DOHH2 (cell line): ENCODE results near the gene GRM4.

ENCODE experiments used
- EZH2phosphoT487 ChIP-seq: fragments of 200-600 bp; sonication (generic); IDR thresholded peaks from 2 replicates; pipeline ENCODE4 v1.6.1; 2017; ENCODE audit warnings: borderline replicate concordance, mild to moderate bottlenecking, antibody characterized with exemption, low read length, moderate library complexity, mixed read lengths
- TF ChIP-seq, protein P1 (sequence below): fragments of 200-600 bp; sonication (generic); IDR thresholded peaks from one replicate; pipeline ENCODE4 v1.5.1; 2014; ENCODE audit warnings: antibody characterized with exemption, mild to moderate bottlenecking, low read depth, low read length; ENCODE audit not compliant: poor library complexity, severe bottlenecking

DNA sequence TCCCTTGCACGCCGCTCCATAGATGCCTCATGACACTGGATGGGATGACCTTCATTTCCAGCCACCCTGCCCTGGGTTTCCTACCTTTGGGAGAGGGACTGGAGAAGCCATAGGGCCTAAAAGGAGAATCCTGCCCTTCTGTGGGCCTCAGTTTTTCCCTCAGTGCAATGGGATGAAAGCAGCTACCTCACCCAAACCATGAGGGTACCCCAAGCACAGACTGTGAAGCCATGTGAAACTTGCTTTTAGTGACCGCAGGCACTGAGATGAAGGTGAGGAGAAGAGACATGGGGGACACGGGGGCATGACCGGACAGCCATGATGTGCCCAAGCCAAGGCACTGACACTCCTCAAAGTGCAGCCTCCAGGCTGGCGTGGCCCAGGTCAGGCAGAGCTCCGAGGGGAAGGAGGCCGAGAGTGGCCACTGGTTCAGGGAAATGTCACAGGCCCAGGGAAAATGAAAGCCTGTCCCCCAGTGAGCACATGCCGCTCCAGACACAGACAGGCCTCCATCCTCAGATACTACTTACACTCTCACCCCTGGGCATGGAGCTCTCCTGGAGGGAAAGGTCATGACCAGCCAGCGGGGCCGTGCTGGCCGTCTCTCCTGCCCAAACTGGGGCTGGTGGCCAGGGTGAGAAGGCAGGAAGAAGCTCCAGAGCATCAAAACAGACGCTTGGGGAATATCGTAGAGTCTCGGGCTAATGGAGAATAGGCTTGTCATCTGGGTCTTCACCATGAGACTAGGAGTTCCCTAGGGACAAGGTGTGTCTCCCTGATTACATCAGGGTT lies 116.2 kb downstream of the GRM4 start:
- TF ChIP-seq, protein P1, sequence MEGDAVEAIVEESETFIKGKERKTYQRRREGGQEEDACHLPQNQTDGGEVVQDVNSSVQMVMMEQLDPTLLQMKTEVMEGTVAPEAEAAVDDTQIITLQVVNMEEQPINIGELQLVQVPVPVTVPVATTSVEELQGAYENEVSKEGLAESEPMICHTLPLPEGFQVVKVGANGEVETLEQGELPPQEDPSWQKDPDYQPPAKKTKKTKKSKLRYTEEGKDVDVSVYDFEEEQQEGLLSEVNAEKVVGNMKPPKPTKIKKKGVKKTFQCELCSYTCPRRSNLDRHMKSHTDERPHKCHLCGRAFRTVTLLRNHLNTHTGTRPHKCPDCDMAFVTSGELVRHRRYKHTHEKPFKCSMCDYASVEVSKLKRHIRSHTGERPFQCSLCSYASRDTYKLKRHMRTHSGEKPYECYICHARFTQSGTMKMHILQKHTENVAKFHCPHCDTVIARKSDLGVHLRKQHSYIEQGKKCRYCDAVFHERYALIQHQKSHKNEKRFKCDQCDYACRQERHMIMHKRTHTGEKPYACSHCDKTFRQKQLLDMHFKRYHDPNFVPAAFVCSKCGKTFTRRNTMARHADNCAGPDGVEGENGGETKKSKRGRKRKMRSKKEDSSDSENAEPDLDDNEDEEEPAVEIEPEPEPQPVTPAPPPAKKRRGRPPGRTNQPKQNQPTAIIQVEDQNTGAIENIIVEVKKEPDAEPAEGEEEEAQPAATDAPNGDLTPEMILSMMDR: no peak
- no peak for TF ChIP-seq EZH2phosphoT487
